ENCODE data around the gene SFXN5.

- TF ChIP-seq EZH2 (IDR thresholded peaks at IDR 0.05; ENCODE audit: insufficient read depth, poor library complexity, severe bottlenecking) (no peak), EZH2phosphoT487 (IDR thresholded peaks at IDR 0.05; ENCODE audit: insufficient read depth, low read depth) (no peak)
Measured at GRCh38 chr2:73000808-73001570, 70.5 kb downstream of the SFXN5 start.
